Endothelial cell of umbilical vein (primary cell): ENCODE results near the gene MIGA2.

Source experiments
- CTCF ChIP-seq, 2 donors: IDR thresholded peaks; 1 replicate in 1 of 2; 2 replicates in 1 of 2; pipeline ENCODE4 v1.5.1; 2011; ENCODE audit warnings: low read length in 2 of 2, mild to moderate bottlenecking in 2 of 2, moderate library complexity in 2 of 2, control low read depth in 1 of 2, inconsistent platforms in 1 of 2, low read depth in 1 of 2; ENCODE audit not compliant: insufficient read depth in 1 of 2; ENCODE audit errors: extremely low read depth in 1 of 2
- POLR2A ChIP-seq: IDR thresholded peaks from 2 replicates; pipeline ENCODE4 v1.6.1; 2012; ENCODE audit warnings: low read depth, mild to moderate bottlenecking, control low read depth, low read length
- POLR2AphosphoS5 ChIP-seq: IDR thresholded peaks from 2 replicates; pipeline ENCODE4 v1.6.1; 2012; ENCODE audit warnings: low read depth, mild to moderate bottlenecking, control low read depth, low read length, moderate library complexity; ENCODE audit not compliant: insufficient read depth

- no peak for TF ChIP-seq POLR2A
- TF ChIP-seq POLR2AphosphoS5, result no peak
- no peak for TF ChIP-seq CTCF (IDR thresholded peaks at IDR 0.05; ENCODE audit: extremely low read depth in 1 of 2, insufficient read depth in 1 of 2, low read depth in 1 of 2, low read length in 2 of 2)
These were observed 33.4 kb upstream of the MIGA2 start for GRCh38 chr9:129002992-129003391.
